Osteocyte (in vitro differentiated cells): ENCODE measurements around the gene TIPRL. TPM values are rescaled to one million over a fixed set of nuclear protein-coding genes. Genes with fewer than 3 reads are reported as not detected.

Experiments used
- DNase-seq: peaks from one replicate; pipeline ENCODE4 v3.0.0; 2021; ENCODE audit warnings: mixed read lengths; ENCODE audit not compliant: unreplicated experiment; ENCODE audit errors: extremely low spot score
- H3K27ac Mint-ChIP-seq: one replicate; pipeline ENCODE4 v1.8.0; 2021; ENCODE audit warnings: mild to moderate bottlenecking, mixed read lengths; ENCODE audit not compliant: unreplicated experiment
- H3K27me3 Mint-ChIP-seq: one replicate; pipeline ENCODE4 v1.8.0; 2021; ENCODE audit warnings: mixed read lengths; ENCODE audit not compliant: unreplicated experiment
- H3K36me3 Mint-ChIP-seq: one replicate; pipeline ENCODE4 v1.8.0; 2021; ENCODE audit warnings: mixed read lengths; ENCODE audit not compliant: unreplicated experiment
- H3K4me1 Mint-ChIP-seq: one replicate; pipeline ENCODE4 v1.8.0; 2021; ENCODE audit warnings: mixed read lengths; ENCODE audit not compliant: unreplicated experiment
- H3K4me3 Mint-ChIP-seq: one replicate; pipeline ENCODE4 v1.8.0; 2021; ENCODE audit warnings: mild to moderate bottlenecking, moderate library complexity, mixed read lengths; ENCODE audit not compliant: unreplicated experiment
- H3K9me3 Mint-ChIP-seq: one replicate; pipeline ENCODE4 v1.8.0; 2021; ENCODE audit warnings: mixed read lengths; ENCODE audit not compliant: unreplicated experiment
- total RNA-seq: library from RNA; stranded (reverse); gene quantifications from 2 replicates; pipeline ENCODE4 v1.2.1, GENCODE V29; 2021
- TF ChIP-seq, protein P1 (sequence below): fragments of 200-600 bp; sonication (generic); IDR thresholded peaks from 2 replicates; pipeline ENCODE4 v1.5.0; 2021; ENCODE audit warnings: antibody characterized with exemption, mild to moderate bottlenecking, moderate library complexity

The TIPRL gene
- total RNA-seq, 1 donor from 2014 or later = 41.8 TPM

- Mint-ChIP-seq H3K27me3 (no peaks in the 10 kb centered on the region), H3K9me3 (peaks cover 4% of the 10 kb centered on the region), H3K36me3 (peaks cover 5% of the 10 kb centered on the region), H3K27ac (peak within 1 kb of the TSS; percentile 90), H3K4me3 (peak within 1 kb of the TSS; percentile 97), H3K4me1 (peaks cover 42% of the 10 kb centered on the region)
- TF ChIP-seq, protein P1, sequence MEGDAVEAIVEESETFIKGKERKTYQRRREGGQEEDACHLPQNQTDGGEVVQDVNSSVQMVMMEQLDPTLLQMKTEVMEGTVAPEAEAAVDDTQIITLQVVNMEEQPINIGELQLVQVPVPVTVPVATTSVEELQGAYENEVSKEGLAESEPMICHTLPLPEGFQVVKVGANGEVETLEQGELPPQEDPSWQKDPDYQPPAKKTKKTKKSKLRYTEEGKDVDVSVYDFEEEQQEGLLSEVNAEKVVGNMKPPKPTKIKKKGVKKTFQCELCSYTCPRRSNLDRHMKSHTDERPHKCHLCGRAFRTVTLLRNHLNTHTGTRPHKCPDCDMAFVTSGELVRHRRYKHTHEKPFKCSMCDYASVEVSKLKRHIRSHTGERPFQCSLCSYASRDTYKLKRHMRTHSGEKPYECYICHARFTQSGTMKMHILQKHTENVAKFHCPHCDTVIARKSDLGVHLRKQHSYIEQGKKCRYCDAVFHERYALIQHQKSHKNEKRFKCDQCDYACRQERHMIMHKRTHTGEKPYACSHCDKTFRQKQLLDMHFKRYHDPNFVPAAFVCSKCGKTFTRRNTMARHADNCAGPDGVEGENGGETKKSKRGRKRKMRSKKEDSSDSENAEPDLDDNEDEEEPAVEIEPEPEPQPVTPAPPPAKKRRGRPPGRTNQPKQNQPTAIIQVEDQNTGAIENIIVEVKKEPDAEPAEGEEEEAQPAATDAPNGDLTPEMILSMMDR = no peak
- DNase-seq = peak; percentile 91
These were observed 46.9 kb downstream of the TIPRL start, which contains the start of gene SFT2D2 for GRCh38 chr1:168225476-168226190. Gene SFT2D2 (plus strand): TSS chr1:168226004. CDS start chr1:168226080, 76 bp downstream.

DNA sequence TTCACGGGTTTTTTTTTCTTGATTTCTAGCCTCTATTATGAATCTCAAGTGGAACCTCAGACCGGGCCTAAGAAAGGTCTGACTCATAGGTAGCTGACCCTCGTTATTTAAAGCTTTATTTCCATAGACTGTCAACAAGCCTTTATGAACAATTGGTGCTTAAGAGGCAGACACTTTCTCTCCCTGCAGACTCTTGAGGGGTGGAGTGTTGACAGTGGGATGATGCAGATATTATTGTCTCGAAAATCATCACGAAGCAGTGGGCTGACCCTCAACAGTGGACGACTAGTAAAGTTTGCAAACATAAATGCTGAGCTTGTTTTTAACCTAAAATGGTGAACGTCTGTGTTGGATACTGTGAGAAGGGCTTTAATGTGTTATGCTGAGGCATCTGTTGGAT lies 48.9 kb downstream of the TIPRL start:
- peaks cover 4% of the 10 kb centered on the region for H3K9me3 Mint-ChIP-seq
- peak overlapping the region; percentile 90 for H3K27ac Mint-ChIP-seq
- TF ChIP-seq, protein P1 = no peak
- peaks cover 51% of the 10 kb centered on the region for H3K4me1 Mint-ChIP-seq
- peaks cover 22% of the 10 kb centered on the region for H3K36me3 Mint-ChIP-seq
- H3K4me3 Mint-ChIP-seq = peak overlapping the region; percentile 97
- no peak for DNase-seq
- H3K27me3 Mint-ChIP-seq = no peaks in the 10 kb centered on the region

DNA sequence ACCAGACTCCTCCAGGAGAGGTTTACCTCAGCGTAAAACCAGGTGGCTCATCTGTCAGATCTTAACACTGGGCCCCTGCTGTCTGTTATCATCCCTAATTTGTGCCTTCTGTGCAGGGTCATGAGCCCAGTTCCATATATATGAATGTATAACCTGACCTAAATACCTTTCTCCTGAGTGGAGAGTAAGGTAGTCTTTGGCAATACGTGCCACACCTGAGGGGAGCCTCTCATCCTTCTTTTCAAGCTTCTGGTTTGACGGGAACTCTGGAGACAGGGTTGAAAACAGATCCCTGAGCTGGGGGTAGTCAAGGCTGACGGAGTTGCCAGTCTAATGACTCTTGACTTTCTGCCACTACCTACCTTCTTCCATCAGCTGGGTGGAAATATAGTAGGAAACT lies 51.1 kb downstream of the TIPRL start:
- H3K27ac Mint-ChIP-seq = no peak overlapping the region
- TF ChIP-seq, protein P1 = no peak
- no peak for DNase-seq
- no peaks in the 10 kb centered on the region for H3K9me3 Mint-ChIP-seq
- H3K36me3 Mint-ChIP-seq = peaks cover 38% of the 10 kb centered on the region
- no peaks in the 10 kb centered on the region for H3K27me3 Mint-ChIP-seq
- H3K4me3 Mint-ChIP-seq = no peak overlapping the region
- peaks cover 53% of the 10 kb centered on the region for H3K4me1 Mint-ChIP-seq

DNA sequence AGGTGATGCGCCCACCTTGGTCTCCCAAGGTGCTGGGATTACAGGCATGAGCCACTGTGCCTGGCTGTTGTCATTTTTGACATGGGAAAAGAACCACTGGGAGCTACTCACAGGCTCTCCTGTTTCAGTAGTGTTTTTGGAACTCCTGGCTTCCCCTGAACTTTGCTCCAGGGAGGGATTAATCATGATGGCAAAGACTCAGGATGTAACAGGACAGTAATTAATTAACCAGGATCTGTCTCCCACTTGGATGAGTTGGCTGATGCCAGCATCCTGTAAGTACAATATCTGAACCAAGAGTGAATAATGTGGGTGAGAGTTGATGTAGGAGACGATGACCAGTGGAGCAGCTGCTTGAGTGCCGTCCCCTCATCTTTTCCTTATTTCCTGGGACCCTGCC lies 51.9 kb downstream of the TIPRL start:
- DNase-seq = no peak
- peaks cover 55% of the 10 kb centered on the region for H3K4me1 Mint-ChIP-seq
- no peaks in the 10 kb centered on the region for H3K9me3 Mint-ChIP-seq
- H3K27ac Mint-ChIP-seq = no peak overlapping the region
- H3K27me3 Mint-ChIP-seq = no peaks in the 10 kb centered on the region
- H3K36me3 Mint-ChIP-seq = peaks cover 44% of the 10 kb centered on the region
- TF ChIP-seq, protein P1 = no peak
- H3K4me3 Mint-ChIP-seq = no peak overlapping the region

DNA sequence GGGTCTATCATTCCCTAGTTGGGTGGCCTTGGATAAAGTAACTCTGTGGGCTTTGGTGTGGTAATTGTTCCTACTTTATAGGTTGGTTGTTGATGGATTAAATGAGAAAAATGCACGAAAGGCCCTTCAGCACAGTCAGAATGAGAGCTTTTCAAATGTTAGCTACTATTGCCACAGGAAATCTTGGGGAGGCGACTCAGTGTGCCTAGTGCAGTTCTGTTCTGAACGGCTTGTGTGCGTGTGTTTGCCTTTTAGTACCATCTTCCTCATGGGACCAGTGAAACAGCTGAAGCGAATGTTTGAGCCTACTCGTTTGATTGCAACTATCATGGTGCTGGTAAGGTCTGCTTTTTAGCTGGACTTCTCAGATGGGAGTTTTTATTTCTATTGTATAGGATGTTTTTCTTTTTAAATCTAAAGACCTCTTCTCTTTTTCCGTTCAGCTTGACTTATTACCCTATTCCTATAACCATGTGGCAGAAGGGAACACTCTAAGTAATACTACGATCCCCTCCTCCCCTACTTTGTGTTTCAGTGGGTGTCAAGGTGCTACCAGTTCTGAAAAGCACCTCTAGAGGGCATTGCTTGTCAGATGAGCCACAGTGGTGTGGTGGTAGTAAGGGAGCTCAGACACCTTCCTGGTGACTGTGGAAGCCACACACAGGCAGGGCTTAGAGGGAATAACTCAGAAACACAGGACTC lies 56.2 kb downstream of the TIPRL start:
- peaks cover 75% of the 10 kb centered on the region for H3K36me3 Mint-ChIP-seq
- H3K27me3 Mint-ChIP-seq = no peaks in the 10 kb centered on the region
- H3K9me3 Mint-ChIP-seq = no peaks in the 10 kb centered on the region
- no peak for DNase-seq
- peak overlapping the region; percentile 45 for H3K27ac Mint-ChIP-seq
- TF ChIP-seq, protein P1 = peak; percentile 67
- H3K4me1 Mint-ChIP-seq = peaks cover 27% of the 10 kb centered on the region
- H3K4me3 Mint-ChIP-seq = no peak overlapping the region
